ENCODE data around the gene UBXN7.
"Not testable (repeated sequence)": the region's sequence is repeated elsewhere in the genome, so short reads cannot be mapped to it uniquely, and the experiment has no call there.

The UBXN7 gene

GRCh38 chr3:196323016-196323415 lies 109.2 kb downstream of the UBXN7 start:
- POLR2A ChIA-PET: no interaction called here
- TF ChIP-seq HDGF (IDR thresholded peaks at IDR 0.05; ENCODE audit: borderline replicate concordance) (no peak), L3MBTL2 (conservative IDR thresholded peaks at IDR 0.05) (no peak), FOXA1 (IDR thresholded peaks at IDR 0.05) (no peak), ARNT (IDR thresholded peaks at IDR 0.05) (no peak), SP1 (IDR thresholded peaks at IDR 0.05) (no peak), ZNF384 (IDR thresholded peaks at IDR 0.05) (no peak), ELF4 (IDR thresholded peaks at IDR 0.05) (no peak), SUZ12 (IDR thresholded peaks at IDR 0.05) (no peak), CTBP1 (IDR thresholded peaks at IDR 0.05; ENCODE audit: borderline replicate concordance) (no peak), FOXK2 (IDR thresholded peaks at IDR 0.05) (no peak), LEF1 (IDR thresholded peaks at IDR 0.05; ENCODE audit: borderline replicate concordance) (no peak), FOXM1 (IDR thresholded peaks at IDR 0.05; ENCODE audit: borderline replicate concordance) (no peak), BHLHE40 (IDR thresholded peaks at IDR 0.05; ENCODE audit: borderline replicate concordance) (no peak), NFRKB (IDR thresholded peaks at IDR 0.05) (no peak)
- TF ChIP-seq, protein P1, sequence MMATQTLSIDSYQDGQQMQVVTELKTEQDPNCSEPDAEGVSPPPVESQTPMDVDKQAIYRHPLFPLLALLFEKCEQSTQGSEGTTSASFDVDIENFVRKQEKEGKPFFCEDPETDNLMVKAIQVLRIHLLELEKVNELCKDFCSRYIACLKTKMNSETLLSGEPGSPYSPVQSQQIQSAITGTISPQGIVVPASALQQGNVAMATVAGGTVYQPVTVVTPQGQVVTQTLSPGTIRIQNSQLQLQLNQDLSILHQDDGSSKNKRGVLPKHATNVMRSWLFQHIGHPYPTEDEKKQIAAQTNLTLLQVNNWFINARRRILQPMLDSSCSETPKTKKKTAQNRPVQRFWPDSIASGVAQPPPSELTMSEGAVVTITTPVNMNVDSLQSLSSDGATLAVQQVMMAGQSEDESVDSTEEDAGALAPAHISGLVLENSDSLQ (IDR thresholded peaks at IDR 0.05): no peak
- DNase-seq (ENCODE audit: extremely low spot score): no peak
- CTCF ChIA-PET: no interaction called here

GRCh38 chr3:196321162-196321561 lies 111.1 kb downstream of the UBXN7 start:
- TF ChIP-seq BHLHE40 (IDR thresholded peaks at IDR 0.05; ENCODE audit: borderline replicate concordance) (no peak), FOXA1 (IDR thresholded peaks at IDR 0.05) (no peak), ZNF384 (IDR thresholded peaks at IDR 0.05) (no peak), NFRKB (IDR thresholded peaks at IDR 0.05) (no peak), CTBP1 (IDR thresholded peaks at IDR 0.05; ENCODE audit: borderline replicate concordance) (no peak)
- TF ChIP-seq, protein P1 (IDR thresholded peaks at IDR 0.05): no peak
- no peak for DNase-seq (ENCODE audit: extremely low spot score)
- POLR2A ChIA-PET: no interaction called here
- CTCF ChIA-PET: no interaction called here

GRCh38 chr3:196320137-196320536 lies 112.1 kb downstream of the UBXN7 start:
- CTCF ChIA-PET: no interaction called here
- no peak for DNase-seq (ENCODE audit: extremely low spot score)
- POLR2A ChIA-PET: no interaction called here
- TF ChIP-seq ZNF384 (IDR thresholded peaks at IDR 0.05) (no peak), SUZ12 (IDR thresholded peaks at IDR 0.05) (no peak), LEF1 (IDR thresholded peaks at IDR 0.05; ENCODE audit: borderline replicate concordance) (no peak), HDGF (IDR thresholded peaks at IDR 0.05; ENCODE audit: borderline replicate concordance) (no peak), TARDBP (IDR thresholded peaks at IDR 0.05) (no peak), CTBP1 (IDR thresholded peaks at IDR 0.05; ENCODE audit: borderline replicate concordance) (no peak), FOXA1 (IDR thresholded peaks at IDR 0.05) (no peak), FOXM1 (IDR thresholded peaks at IDR 0.05; ENCODE audit: borderline replicate concordance) (no peak), FOXK2 (IDR thresholded peaks at IDR 0.05) (no peak), NFRKB (IDR thresholded peaks at IDR 0.05) (no peak), SP1 (IDR thresholded peaks at IDR 0.05) (no peak), ELF4 (IDR thresholded peaks at IDR 0.05) (no peak), ARNT (IDR thresholded peaks at IDR 0.05) (no peak), L3MBTL2 (conservative IDR thresholded peaks at IDR 0.05) (no peak), BHLHE40 (IDR thresholded peaks at IDR 0.05; ENCODE audit: borderline replicate concordance) (no peak)
- TF ChIP-seq, protein P1 (IDR thresholded peaks at IDR 0.05): no peak

DNA sequence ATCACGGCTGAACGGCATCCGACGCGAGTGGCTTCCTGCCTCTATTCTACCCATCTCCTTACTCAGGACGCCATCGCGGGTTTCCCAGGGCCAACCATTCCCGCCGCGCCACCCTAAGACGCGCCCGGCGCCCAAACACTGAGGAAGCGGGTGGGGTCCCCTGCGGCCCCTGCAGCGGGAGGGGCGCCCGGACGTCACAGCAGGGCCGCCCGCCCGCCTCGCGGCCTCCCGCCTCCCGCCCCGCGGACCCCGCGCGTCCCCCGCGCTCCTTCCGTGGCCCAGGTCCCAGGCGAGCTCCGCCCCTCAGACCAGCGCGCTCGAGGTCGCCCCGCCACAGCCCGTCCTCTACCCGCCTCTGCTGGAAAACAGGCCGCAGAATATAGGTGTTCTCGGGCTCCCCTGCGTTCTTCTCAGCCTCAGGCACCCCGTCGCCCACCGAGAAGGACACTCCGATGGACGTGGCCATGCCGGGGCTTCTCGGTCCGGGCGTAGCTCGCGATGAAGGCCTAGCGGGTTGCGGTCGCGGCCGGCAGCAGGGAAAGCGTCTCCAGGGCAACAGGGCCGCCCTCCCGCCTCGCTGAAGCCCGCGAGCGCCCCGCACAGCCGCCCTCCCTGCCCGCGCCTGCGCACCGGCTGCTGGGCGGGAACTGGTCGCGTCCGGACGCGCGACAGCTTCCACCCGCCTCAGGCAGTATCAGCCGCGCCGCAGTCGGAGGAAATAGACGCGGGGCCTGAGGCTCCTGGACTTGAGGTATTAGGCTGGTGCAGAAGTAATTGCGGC lies 114.3 kb downstream of the UBXN7 start, which contains the start of gene DYNLT2B:
Gene DYNLT2B, minus strand, starts transcription at position 554 of the 781 bp plus-strand sequence. Its CDS starts 88 bp downstream, at position 466.
- peak; percentile 73 for TF ChIP-seq L3MBTL2 (conservative IDR thresholded peaks at IDR 0.05)
- TF ChIP-seq FOXA1 (IDR thresholded peaks at IDR 0.05): no peak
- CTCF ChIA-PET: no interaction called here
- POLR2A ChIA-PET: interaction anchor here (0.8 to 1.4 kb wide), 7 partner anchors 9 to 114 kb away, joined by 3 to 7 read pairs (median 4); partner anchors contain the start of genes PCYT1A and UBXN7
- peak; percentile 93 for DNase-seq (ENCODE audit: extremely low spot score)

DNA sequence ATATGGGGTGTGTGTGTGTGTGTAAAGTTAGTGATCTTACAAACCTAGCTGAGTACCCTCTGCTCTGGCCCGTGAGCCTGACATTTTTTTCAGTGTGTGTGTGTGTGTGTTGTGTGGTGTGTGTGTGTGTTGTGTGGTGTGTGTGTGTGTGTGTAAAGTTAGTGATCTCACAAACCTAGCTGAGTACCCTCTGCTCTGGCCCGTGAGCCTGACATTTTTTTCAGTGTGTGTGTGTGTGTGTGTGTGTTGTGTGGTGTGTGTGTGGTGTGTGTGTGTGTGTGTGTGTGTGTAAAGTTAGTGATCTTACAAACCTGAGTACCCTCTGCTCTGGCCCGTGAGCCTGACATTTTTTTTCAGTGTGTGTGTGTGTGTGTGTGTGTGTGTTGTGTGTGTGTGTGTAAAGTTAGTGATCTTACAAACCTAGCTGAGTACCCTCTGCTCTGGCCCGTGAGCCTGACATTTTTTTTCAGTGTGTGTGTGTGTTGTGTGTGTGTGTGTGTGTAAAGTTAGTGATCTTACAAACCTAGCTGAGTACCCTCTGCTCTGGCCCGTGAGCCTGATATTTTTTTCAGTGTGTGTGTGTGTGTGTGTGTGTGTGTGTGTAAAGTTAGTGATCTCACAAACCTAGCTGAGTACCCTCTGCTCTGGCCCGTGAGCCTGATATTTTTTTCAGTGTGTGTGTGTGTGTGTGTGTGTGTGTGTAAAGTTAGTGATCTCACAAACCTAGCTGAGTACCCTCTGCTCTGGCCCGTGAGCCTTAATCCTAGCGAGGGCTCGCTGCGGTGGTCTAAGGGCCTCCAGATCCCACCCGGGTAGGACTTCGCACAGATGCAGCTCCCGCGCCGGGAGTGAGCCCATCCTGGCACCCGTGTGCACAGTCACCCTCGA lies 115.2 kb downstream of the UBXN7 start:
- CTCF ChIA-PET; DNase-seq (ENCODE audit: extremely low spot score): not testable (repeated sequence)
- POLR2A ChIA-PET: interaction anchor here (0.8 to 1.4 kb wide), 6 partner anchors 10 to 115 kb away, joined by 3 to 7 read pairs (median 4); partner anchors contain the start of gene UBXN7

GRCh38 chr3:196315821-196316220 lies 116.4 kb downstream of the UBXN7 start:
- CTCF ChIA-PET: no interaction called here
- TF ChIP-seq FOXK2 (IDR thresholded peaks at IDR 0.05): no peak

More at GRCh38 chr3:196315821-196316220, 116.4 kb downstream of the UBXN7 start:
- POLR2A ChIA-PET: no interaction called here
- DNase-seq (ENCODE audit: extremely low spot score): no peak
